Activated CD4-positive, CD25-positive, alpha-beta regulatory T cell treated with anti-CD3 and anti-CD28 coated beads, Interleukin-2, amount 50 U/mL, for 72 hours (primary cell): ENCODE results near the gene CARD6.
"Not testable (repeated sequence)": the region's sequence is repeated elsewhere in the genome, so short reads cannot be mapped to it uniquely, and the experiment has no call there.

Experiments used
- DNase-seq: peaks from one replicate; pipeline ENCODE4 v3.0.0; 2021

Gene CARD6

DNA sequence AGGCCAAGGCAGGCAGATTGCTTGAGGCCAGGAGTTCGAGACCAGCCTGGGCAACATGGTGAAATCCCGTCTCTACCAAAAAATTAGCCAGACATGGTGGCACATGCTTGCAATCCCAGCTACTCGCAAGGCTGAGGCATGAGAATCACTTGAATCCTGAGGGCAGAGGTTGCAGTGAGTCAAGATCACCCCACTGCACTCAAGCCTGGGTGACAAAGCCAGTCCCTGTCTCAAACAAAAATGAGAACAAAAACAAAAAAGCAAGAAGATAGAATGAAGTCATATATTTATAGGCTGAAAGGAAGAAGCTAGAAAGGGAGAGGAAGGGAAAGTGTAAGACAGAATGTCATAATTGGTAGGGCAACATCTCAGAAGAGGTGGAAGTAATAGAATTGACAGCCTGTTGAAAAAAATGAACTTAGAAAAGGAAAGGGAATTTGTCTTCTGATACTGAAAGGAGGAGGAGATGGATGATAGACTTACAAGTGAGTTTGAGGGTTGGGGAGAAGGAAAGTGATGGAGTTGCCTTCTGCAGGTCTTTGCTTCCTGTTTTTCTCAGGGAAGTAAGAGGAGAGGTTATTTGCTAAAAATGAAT is 32.2 kb downstream of the CARD6 start:
- DNase-seq: no peak

DNA sequence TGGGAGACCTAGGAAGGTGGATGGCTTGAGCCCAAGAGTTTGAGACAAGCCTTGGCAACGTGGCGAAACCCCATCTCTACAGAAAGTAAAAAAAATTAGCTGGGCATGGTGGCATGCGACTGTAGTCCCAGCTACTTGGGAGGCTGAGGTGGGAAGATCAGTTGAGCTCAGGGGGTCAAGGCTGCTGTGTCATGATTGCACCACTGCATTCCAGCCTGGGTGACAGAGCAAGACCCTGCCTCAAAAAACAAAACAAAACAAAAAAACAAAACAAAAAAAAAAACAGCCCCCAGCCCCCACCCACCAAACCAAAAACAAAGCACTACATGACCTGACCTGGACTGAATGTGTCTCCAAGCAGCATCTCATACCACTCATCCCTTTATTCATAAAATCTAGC is 34.8 kb downstream of the CARD6 start:
- DNase-seq: no peak

DNA sequence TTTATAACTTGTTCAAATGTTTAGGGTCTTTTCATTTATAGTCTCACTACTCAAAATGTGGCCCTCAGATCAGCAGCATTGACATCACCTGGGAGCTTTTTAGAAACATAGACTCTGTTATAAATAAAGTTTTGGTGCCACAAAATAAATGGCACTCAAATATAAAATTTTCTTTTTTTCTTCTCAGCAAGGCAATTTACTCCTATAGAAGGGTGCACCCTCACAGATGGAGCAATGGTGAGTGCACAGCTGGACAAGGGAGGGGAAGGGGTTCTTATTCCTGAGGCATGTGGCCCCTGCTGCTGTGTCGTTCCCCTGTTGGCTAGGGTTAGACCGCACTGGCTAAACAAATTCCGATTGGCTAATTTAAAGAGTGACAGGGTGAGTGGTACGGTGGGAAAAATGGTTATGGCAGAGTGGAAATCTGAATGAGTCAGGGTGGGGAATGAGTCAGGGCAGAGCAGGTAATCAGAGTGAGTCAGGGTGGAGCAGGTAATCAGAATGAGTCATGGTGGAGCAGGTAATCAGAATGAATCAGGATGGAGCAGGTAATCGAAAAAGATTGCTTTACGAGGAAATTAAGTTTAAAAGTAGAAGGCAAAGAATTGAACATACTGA is 36.3 kb downstream of the CARD6 start:
- DNase-seq: no peak

DNA sequence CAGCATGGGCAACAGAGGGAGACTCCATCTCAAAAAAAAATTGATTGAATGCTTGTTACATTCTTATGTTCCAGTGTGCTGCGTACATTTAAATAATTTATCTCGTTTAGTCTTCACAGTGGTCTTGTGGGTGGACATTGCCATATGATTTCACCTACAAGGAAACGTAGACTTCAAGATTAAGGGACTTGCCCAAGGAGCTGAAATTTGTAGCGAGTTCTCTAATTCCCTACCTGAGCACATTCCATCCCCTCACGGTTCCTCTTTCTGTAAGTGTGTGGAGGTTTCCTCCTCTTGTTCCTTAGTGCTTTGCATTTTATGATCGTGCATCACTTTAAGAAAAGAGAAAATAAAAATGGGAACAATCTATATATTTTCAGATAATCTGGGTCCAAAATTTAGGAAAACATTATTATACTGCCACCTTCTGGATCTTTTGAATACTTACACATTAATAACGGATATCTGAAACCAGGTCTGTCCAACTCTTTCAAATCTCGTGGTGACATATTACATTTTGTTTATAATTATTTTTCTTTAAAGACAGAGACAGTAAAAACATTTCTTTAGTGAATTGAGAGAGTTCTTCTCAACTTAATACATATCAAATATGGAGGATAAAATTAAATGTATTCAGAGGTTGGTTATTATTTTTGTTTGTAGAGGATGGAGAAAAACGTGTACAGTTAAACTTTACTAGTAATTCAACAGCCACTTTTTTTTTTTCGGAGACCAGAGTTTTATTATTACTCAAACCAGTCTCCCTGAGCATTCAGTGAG is 38.2 kb downstream of the CARD6 start:
- no peak for DNase-seq

GRCh38 chr5:40882291-40882690 is 41.1 kb downstream of the CARD6 start:
- no peak for DNase-seq

DNA sequence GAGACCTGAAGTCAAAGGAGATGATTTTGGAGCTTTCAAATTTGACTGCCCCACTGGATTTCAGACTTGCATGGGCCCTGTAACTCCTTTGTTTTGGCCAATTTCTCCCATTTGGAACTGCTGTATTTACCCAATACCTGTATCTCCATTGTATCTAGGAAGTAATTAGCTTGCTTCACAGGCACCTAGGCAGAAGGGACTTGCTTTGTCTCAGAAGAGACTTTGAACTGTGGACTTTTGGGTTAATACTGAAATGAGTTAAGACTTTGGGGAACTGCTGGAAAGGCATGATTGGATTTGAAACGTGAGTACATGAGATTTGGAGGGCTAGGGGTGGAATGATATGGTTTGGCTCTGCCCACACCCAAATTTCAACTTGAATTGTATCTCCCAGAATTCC is 41.9 kb downstream of the CARD6 start:
- not testable (repeated sequence) for DNase-seq

DNA sequence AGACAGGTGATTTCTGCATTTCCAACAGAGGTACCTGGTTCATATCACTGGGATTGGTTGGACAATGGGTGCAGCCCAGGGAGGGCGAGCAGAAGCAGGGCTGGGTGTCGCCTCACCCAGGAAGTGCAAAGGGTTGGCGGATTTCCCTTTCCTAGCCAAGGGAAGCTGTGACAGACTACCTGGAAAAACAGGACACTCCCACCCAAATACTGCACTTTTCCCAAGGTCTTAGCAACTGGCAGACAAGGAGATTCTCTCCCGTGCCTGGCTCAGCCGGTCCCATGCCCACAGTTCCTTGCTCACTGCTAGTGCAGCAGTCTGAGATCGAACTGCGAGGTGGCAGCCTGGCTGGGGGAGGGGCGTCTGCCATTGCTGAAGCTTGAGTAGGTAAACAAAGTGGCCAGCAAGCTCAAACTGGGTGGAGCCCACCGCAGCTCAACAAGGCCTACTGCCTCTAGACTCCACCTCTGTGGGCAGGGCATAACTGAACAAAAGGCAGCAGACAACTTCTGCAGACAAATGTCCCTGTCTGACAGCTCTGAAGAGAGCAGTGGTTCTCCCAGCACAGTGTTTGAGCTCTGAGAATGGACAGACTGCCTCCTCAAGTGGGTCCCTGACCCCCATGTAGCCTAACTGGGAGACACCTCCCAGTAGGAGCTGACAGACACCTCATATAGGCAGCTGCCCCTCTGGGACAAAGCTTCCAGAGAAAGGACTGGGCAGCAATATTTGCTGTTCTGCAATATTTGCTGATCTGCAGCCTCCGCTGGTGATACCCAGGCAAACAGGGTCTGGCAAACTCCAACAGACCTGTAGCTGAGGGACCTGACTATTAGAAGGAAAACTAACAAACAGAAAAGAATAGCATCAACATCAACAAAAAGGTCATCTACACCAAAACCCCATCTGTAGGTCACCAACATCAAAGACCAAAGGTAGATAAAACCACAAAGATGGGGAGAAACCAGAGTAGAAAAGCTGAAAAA is 54.6 kb downstream of the CARD6 start:
- not testable (repeated sequence) for DNase-seq

GRCh38 chr5:40904205-40904993 is 63.2 kb downstream of the CARD6 start:
- no peak for DNase-seq

- DNase-seq: no peak
These were observed 63.8 kb downstream of the CARD6 start for GRCh38 chr5:40904994-40905306.

GRCh38 chr5:40906351-40906751 is 65.2 kb downstream of the CARD6 start:
- DNase-seq: no peak

DNA sequence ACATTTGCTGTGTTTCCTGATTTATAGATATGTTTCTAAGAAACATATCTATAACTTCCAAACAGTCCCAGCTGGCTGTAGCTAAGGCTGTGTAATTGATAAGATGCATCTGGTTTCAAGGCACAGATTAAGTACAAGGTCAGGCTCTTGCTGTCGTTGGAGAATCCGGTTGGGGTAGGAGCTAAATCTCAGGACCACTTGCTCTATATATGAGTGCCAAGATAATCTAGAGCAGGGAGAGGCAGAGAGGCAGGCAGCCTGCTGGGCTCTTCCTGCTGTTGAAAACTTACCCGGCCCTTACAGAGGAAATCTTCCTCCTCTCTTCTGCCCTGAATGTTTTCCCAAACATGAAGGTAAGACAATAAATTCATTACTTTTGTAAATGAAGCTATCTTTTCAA is 68.1 kb downstream of the CARD6 start, which contains the start of gene C7:
TSS of gene C7 (plus strand) at position 234 of the 400 bp plus-strand sequence. CDS start at position 348, 114 bp downstream.
- DNase-seq: no peak

- no peak for DNase-seq
These were observed 68.6 kb downstream of the CARD6 start for GRCh38 chr5:40909723-40910122.
